SK-N-SH treated with all-trans-retinoic acid at 6 μM for 48 hours (cell line): Measurements from ENCODE around the gene FMO3.

Experiments used
- ATAC-seq: fragments of 200-7000 bp; cut with Tn5 transposase; 3 replicates; pipeline ENCODE4 v1.9.1; 2020; ENCODE audit warnings: mild to moderate bottlenecking, moderate library complexity
- ARNTL ChIP-seq: fragments of 450-650 bp; formaldehyde crosslinking; IDR thresholded peaks from 2 replicates; pipeline ENCODE4 v1.5.0; 2020; ENCODE audit warnings: low read depth, mild to moderate bottlenecking, moderate library complexity, borderline replicate concordance
- CSDC2 ChIP-seq: fragments of 250-450 bp; sonication (Bioruptor Pico); IDR thresholded peaks from 2 replicates; pipeline ENCODE4 v1.5.0; 2020; ENCODE audit warnings: mild to moderate bottlenecking, moderate library complexity
- PPARA ChIP-seq: fragments of 250-450 bp; sonication (Bioruptor Pico); IDR thresholded peaks from 2 replicates; pipeline ENCODE4 v1.5.0; 2020; ENCODE audit warnings: mild to moderate bottlenecking, borderline replicate concordance
- SNAI2 ChIP-seq: fragments of 250-450 bp; sonication (Bioruptor Pico); IDR thresholded peaks from 2 replicates; pipeline ENCODE4 v1.5.0; 2020; ENCODE audit warnings: mild to moderate bottlenecking, moderate library complexity
- TCF4 ChIP-seq: fragments of 250-450 bp; sonication (Bioruptor Pico); IDR thresholded peaks from 2 replicates; pipeline ENCODE4 v1.8.0; 2021; ENCODE audit warnings: mild to moderate bottlenecking, moderate library complexity, borderline replicate concordance
- ZC3H10 ChIP-seq: fragments of 250-450 bp; sonication (Bioruptor Pico); IDR thresholded peaks from 2 replicates; pipeline ENCODE4 v1.5.1; 2021; ENCODE audit warnings: mild to moderate bottlenecking, moderate library complexity
- ZFP3 ChIP-seq: fragments of 250-450 bp; sonication (Bioruptor Pico); IDR thresholded peaks from 2 replicates; pipeline ENCODE4 v1.5.0; 2020; ENCODE audit warnings: mild to moderate bottlenecking, moderate library complexity
- ZFP30 ChIP-seq: fragments of 450-650 bp; formaldehyde crosslinking; IDR thresholded peaks from 2 replicates; pipeline ENCODE4 v1.5.0; 2022; ENCODE audit warnings: mild to moderate bottlenecking, moderate library complexity
- ZNF565 ChIP-seq: fragments of 450-650 bp; formaldehyde crosslinking; conservative IDR thresholded peaks from 2 replicates; pipeline ENCODE4 v1.5.0; 2020; ENCODE audit warnings: low read depth, mild to moderate bottlenecking, moderate library complexity
- ZNF70 ChIP-seq: fragments of 450-650 bp; formaldehyde crosslinking; IDR thresholded peaks from 2 replicates; pipeline ENCODE4 v1.5.0; 2020; ENCODE audit warnings: mild to moderate bottlenecking, moderate library complexity
- ZNF8 ChIP-seq: fragments of 450-650 bp; formaldehyde crosslinking; IDR thresholded peaks from 2 replicates; pipeline ENCODE4 v1.5.0; 2020; ENCODE audit warnings: mild to moderate bottlenecking, moderate library complexity
- TF ChIP-seq, protein P1 (sequence below): fragments of 250-450 bp; sonication (Bioruptor Pico); IDR thresholded peaks from 2 replicates; pipeline ENCODE4 v1.8.0; 2021; ENCODE audit warnings: low read depth, mild to moderate bottlenecking, moderate library complexity, borderline replicate concordance
- TF ChIP-seq, protein P2 (sequence below): fragments of 250-450 bp; sonication (Bioruptor Pico); IDR thresholded peaks from 2 replicates; pipeline ENCODE4 v1.5.1; 2020; ENCODE audit warnings: low read depth, mild to moderate bottlenecking, moderate library complexity
- TF ChIP-seq, protein P3 (sequence below): fragments of 250-450 bp; sonication (Bioruptor Pico); IDR thresholded peaks from 2 replicates; pipeline ENCODE4 v1.5.1; 2021; ENCODE audit warnings: mild to moderate bottlenecking, moderate library complexity
- TF ChIP-seq, protein P4 (sequence below): fragments of 250-450 bp; sonication (Bioruptor Pico); IDR thresholded peaks from 2 replicates; pipeline ENCODE4 v1.5.0; 2020; ENCODE audit warnings: mild to moderate bottlenecking, moderate library complexity

Gene FMO3

DNA sequence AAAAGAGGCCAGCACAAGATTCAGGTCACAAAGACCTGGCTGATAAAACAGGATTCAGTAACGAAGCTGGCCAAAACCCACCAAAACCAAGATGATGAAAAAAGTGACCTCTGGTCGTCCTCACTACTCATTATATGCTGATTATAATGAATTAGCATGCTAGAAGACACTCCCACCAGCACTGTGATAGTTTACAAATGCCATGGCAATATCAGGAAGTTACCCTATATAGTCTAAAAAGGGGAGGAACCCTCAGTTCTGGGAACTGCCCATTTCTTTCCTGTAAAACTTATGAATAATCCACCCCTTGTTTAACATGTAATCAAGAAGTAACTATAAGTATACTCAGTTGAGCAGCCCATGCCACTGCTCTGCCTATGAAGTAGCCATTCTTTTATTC, 68.4 kb downstream of the FMO3 start (continued):
- TF ChIP-seq, protein P1, sequence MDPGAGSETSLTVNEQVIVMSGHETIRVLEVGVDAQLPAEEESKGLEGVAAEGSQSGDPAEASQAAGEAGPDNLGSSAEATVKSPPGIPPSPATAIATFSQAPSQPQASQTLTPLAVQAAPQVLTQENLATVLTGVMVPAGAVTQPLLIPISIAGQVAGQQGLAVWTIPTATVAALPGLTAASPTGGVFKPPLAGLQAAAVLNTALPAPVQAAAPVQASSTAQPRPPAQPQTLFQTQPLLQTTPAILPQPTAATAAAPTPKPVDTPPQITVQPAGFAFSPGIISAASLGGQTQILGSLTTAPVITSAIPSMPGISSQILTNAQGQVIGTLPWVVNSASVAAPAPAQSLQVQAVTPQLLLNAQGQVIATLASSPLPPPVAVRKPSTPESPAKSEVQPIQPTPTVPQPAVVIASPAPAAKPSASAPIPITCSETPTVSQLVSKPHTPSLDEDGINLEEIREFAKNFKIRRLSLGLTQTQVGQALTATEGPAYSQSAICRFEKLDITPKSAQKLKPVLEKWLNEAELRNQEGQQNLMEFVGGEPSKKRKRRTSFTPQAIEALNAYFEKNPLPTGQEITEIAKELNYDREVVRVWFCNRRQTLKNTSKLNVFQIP (CRISPR knock-in tag), result no peak
- TF ChIP-seq, protein P2, sequence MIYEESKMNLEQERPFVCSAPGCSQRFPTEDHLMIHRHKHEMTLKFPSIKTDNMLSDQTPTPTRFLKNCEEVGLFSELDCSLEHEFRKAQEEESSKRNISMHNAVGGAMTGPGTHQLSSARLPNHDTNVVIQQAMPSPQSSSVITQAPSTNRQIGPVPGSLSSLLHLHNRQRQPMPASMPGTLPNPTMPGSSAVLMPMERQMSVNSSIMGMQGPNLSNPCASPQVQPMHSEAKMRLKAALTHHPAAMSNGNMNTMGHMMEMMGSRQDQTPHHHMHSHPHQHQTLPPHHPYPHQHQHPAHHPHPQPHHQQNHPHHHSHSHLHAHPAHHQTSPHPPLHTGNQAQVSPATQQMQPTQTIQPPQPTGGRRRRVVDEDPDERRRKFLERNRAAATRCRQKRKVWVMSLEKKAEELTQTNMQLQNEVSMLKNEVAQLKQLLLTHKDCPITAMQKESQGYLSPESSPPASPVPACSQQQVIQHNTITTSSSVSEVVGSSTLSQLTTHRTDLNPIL, result no peak

DNA sequence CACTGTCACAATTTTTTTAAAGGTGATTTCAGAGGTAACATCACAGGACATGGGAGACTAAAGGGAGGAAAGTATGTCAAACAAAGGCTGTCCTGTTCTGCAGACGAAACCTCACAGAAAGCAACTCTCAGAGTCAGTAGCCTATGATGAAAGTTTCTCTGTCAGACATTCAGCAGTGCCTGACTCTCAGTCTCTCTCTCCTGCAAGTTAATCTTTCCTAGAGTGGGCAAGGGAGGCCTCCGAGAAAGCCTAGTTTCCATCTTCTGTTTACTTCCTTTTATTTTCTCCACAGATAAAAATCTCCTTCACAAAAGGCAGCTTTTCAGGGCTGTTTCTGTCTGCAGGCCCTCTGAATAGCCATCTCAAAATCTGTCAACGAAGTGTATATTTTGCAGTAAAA, 69.5 kb downstream of the FMO3 start:
- TF ChIP-seq, protein P3, sequence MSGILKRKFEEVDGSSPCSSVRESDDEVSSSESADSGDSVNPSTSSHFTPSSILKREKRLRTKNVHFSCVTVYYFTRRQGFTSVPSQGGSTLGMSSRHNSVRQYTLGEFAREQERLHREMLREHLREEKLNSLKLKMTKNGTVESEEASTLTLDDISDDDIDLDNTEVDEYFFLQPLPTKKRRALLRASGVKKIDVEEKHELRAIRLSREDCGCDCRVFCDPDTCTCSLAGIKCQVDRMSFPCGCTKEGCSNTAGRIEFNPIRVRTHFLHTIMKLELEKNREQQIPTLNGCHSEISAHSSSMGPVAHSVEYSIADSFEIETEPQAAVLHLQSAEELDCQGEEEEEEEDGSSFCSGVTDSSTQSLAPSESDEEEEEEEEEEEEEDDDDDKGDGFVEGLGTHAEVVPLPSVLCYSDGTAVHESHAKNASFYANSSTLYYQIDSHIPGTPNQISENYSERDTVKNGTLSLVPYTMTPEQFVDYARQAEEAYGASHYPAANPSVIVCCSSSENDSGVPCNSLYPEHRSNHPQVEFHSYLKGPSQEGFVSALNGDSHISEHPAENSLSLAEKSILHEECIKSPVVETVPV, result no peak
- TF ChIP-seq, protein P2, result no peak
- TF ChIP-seq SNAI2 (CRISPR knock-in tag) (no peak), TCF4 (no peak), ZC3H10 (CRISPR knock-in tag) (no peak), ZNF565 (no peak), ARNTL (no peak), CSDC2 (no peak), ZFP3 (CRISPR knock-in tag) (no peak), PPARA (CRISPR knock-in tag) (no peak)
- TF ChIP-seq, protein P1 (CRISPR knock-in tag), result no peak
- TF ChIP-seq, protein P4, sequence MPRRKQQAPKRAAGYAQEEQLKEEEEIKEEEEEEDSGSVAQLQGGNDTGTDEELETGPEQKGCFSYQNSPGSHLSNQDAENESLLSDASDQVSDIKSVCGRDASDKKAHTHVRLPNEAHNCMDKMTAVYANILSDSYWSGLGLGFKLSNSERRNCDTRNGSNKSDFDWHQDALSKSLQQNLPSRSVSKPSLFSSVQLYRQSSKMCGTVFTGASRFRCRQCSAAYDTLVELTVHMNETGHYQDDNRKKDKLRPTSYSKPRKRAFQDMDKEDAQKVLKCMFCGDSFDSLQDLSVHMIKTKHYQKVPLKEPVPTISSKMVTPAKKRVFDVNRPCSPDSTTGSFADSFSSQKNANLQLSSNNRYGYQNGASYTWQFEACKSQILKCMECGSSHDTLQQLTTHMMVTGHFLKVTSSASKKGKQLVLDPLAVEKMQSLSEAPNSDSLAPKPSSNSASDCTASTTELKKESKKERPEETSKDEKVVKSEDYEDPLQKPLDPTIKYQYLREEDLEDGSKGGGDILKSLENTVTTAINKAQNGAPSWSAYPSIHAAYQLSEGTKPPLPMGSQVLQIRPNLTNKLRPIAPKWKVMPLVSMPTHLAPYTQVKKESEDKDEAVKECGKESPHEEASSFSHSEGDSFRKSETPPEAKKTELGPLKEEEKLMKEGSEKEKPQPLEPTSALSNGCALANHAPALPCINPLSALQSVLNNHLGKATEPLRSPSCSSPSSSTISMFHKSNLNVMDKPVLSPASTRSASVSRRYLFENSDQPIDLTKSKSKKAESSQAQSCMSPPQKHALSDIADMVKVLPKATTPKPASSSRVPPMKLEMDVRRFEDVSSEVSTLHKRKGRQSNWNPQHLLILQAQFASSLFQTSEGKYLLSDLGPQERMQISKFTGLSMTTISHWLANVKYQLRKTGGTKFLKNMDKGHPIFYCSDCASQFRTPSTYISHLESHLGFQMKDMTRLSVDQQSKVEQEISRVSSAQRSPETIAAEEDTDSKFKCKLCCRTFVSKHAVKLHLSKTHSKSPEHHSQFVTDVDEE (CRISPR knock-in tag), result no peak
- ATAC-seq, result no peak

DNA sequence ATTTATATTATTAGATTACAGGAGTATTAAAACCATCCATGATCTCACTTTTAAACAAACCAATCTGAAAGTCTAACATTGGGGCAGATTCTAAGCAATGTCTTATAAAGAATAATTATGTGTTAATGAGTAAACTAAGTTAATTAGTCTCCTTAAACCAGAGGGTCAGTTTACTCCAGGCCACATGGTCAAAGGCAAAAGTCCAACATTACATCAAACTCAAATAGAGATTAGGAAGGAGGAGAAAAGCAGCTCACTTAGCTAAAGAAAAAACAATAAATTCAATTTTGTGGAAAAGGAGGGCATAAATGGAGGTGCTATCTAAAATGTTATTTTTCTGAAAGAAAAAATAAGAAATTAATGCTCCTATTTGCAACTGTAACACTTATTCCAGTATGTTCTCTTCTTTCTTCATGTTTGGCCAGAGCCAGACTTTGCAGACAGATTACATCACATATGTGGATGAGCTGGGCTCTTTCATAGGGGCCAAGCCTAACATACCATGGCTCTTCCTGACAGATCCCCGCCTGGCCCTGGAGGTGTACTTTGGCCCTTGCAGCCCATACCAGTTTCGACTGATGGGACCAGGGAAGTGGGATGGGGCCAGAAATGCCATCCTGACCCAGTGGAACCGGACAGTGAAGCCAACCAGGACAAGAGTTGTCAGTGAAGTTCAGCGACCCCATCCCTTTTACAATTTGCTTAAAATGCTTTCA, 70.1 kb downstream of the FMO3 start:
- ATAC-seq, result no peak
- TF ChIP-seq, protein P2, result no peak
- TF ChIP-seq, protein P4 (CRISPR knock-in tag), result no peak
- TF ChIP-seq, protein P3, result no peak
- TF ChIP-seq ZFP30 (CRISPR knock-in tag) (no peak), ZNF8 (CRISPR knock-in tag) (no peak), CSDC2 (no peak), TCF4 (no peak), PPARA (CRISPR knock-in tag) (no peak), ZNF70 (no peak)
